Fibroblast of lung (primary cell): Measurements from ENCODE around the gene PLCG2. TPM values are rescaled to one million over a fixed set of nuclear protein-coding genes. Genes with fewer than 3 reads are reported as not detected.
"Not testable (repeated sequence)": the region's sequence is repeated elsewhere in the genome, so short reads cannot be mapped to it uniquely, and the experiment has no call there.

Experiments
- DNase-seq, 2 donors: peaks; one replicate each; pipeline versions ENCODE4 v3.0.0 to v3.0.0-alpha.2; 2010; ENCODE audit warnings: low read depth in 2 of 2
- H2AFZ ChIP-seq: 2 replicates; pipeline ENCODE4 v1.5.1; 2012; ENCODE audit warnings: low read length, control low read depth, inconsistent platforms
- H3K27ac ChIP-seq: 2 replicates; pipeline ENCODE4 v1.5.1; 2011; ENCODE audit warnings: low read length, control low read depth; ENCODE audit not compliant: insufficient read depth
- H3K27me3 ChIP-seq: 2 replicates; pipeline ENCODE4 v1.5.1; 2011; ENCODE audit warnings: mild to moderate bottlenecking, low read length; ENCODE audit not compliant: control insufficient read depth, insufficient read depth
- H3K36me3 ChIP-seq: 2 replicates; pipeline ENCODE4 v1.5.1; 2011; ENCODE audit warnings: low read length; ENCODE audit not compliant: control insufficient read depth, insufficient read depth
- H3K4me1 ChIP-seq: 2 replicates; pipeline ENCODE4 v1.5.1; 2011; ENCODE audit warnings: low read length; ENCODE audit not compliant: control insufficient read depth, insufficient read depth; ENCODE audit errors: extremely low read depth
- H3K4me2 ChIP-seq: 2 replicates; pipeline ENCODE4 v1.5.1; 2011; ENCODE audit warnings: low read length, control low read depth; ENCODE audit not compliant: insufficient read depth; ENCODE audit errors: extremely low read depth
- H3K4me3 ChIP-seq, 4 experiments: fragments of 200-600 bp in 1 of 4; sonication (generic) in 1 of 4; replicated peaks in 1 of 4; 2 replicates each; pipeline ENCODE4 v1.5.1; 2011 to 2016; ENCODE audit warnings: low read length in 4 of 4, low read depth in 3 of 4, mild to moderate bottlenecking in 3 of 4, control low read depth in 2 of 4, inconsistent platforms in 1 of 4, mixed read lengths in 1 of 4; ENCODE audit not compliant: insufficient read depth in 1 of 4; ENCODE audit errors: control extremely low read depth in 1 of 4
- H3K79me2 ChIP-seq: 2 replicates; pipeline ENCODE4 v1.5.1; 2012; ENCODE audit warnings: mild to moderate bottlenecking, low read length, inconsistent platforms; ENCODE audit not compliant: control insufficient read depth, insufficient read depth
- H3K9ac ChIP-seq: 2 replicates; pipeline ENCODE4 v1.5.1; 2011; ENCODE audit warnings: mild to moderate bottlenecking, low read length, control low read depth; ENCODE audit not compliant: insufficient read depth
- H3K9me3 ChIP-seq: 2 replicates; pipeline ENCODE4 v1.5.1; 2012; ENCODE audit warnings: low read depth, low read length; ENCODE audit not compliant: control insufficient read depth, insufficient read depth
- H4K20me1 ChIP-seq: 2 replicates; pipeline ENCODE4 v1.5.1; 2011; ENCODE audit warnings: low read length; ENCODE audit not compliant: control insufficient read depth, insufficient read depth; ENCODE audit errors: extremely low read depth
- CTCF ChIP-seq, 2 donors: IDR thresholded peaks in 1 of 2; conservative IDR thresholded peaks in 1 of 2; 1 replicate in 1 of 2; 2 replicates in 1 of 2; pipeline ENCODE4 v1.5.1; 2011 to 2012; ENCODE audit warnings: low read length in 2 of 2, control low read depth in 1 of 2, inconsistent platforms in 1 of 2, low read depth in 1 of 2, mild to moderate bottlenecking in 1 of 2
- EZH2 ChIP-seq: IDR thresholded peaks from 2 replicates; pipeline ENCODE4 v1.5.1; 2012; ENCODE audit warnings: low read length, control low read depth, mild to moderate bottlenecking; ENCODE audit errors: missing control alignments
- polyA plus RNA-seq, 2 donors: library from polyadenylated mRNA; depleted of rRNA in 1 of 2; stranded (reverse) in 1 of 2; unstranded in 1 of 2; fragments of >200 nt; gene quantifications; 2 replicates each; pipeline ENCODE4 v1.2.1, GENCODE V29; 2011 to 2012; ENCODE audit warnings: missing spikeins in 1 of 2
- total RNA-seq: library from RNA; depleted of rRNA; stranded (reverse); fragments of >200 nt; gene quantifications from 2 replicates; pipeline ENCODE4 v1.2.1, GENCODE V29; 2014

PLCG2 gene
- total and polyA plus RNA-seq, 2 donors (not counting 1 experiment from before 2014, with no cell fraction given): 0.53 to 0.66 TPM

- no peak overlapping the region for H2AFZ ChIP-seq
- no peak for TF ChIP-seq EZH2
- no peak for TF ChIP-seq CTCF (conservative IDR thresholded peaks at IDR 0.05 in 1 of 2, IDR thresholded peaks at IDR 0.05 in 1 of 2; ENCODE audit: low read depth in 1 of 2, low read length in 2 of 2)
- no peaks in the 10 kb centered on the region for H4K20me1 ChIP-seq
- no peak overlapping the region for H3K9ac ChIP-seq
- H3K36me3 ChIP-seq: no peaks in the 10 kb centered on the region
- no peak overlapping the region for H3K4me2 ChIP-seq
- H3K27me3 ChIP-seq: no peaks in the 10 kb centered on the region
- DNase-seq: no peak
- no peaks in the 10 kb centered on the region for H3K9me3 ChIP-seq
- H3K4me3 ChIP-seq: no peak overlapping the region
- H3K27ac ChIP-seq: no peak overlapping the region
- no peaks in the 10 kb centered on the region for H3K79me2 ChIP-seq
- no peaks in the 10 kb centered on the region for H3K4me1 ChIP-seq
These were observed 228.1 kb downstream of the PLCG2 start for GRCh38 chr16:82007189-82007588.

- Histone ChIP-seq H2AFZ (no peak overlapping the region), H3K36me3 (no peaks in the 10 kb centered on the region), H3K4me3 (no peak overlapping the region), H3K4me2 (no peak overlapping the region), H4K20me1 (no peaks in the 10 kb centered on the region), H3K79me2 (no peaks in the 10 kb centered on the region), H3K9me3 (no peaks in the 10 kb centered on the region), H3K4me1 (no peaks in the 10 kb centered on the region), H3K27ac (no peak overlapping the region), H3K9ac (no peak overlapping the region), H3K27me3 (no peaks in the 10 kb centered on the region)
- TF ChIP-seq EZH2 (no peak), CTCF (conservative IDR thresholded peaks at IDR 0.05 in 1 of 2, IDR thresholded peaks at IDR 0.05 in 1 of 2; ENCODE audit: low read depth in 1 of 2, low read length in 2 of 2) (no peak)
- DNase-seq: no peak
These were observed 230.0 kb downstream of the PLCG2 start for GRCh38 chr16:82008957-82009592.

- H3K36me3 ChIP-seq, H3K27me3 ChIP-seq: not testable (repeated sequence)
These were observed 230.7 kb downstream of the PLCG2 start for GRCh38 chr16:82009789-82010188.

More at GRCh38 chr16:82009789-82010188, 230.7 kb downstream of the PLCG2 start:
- H3K27ac ChIP-seq, H3K4me1 ChIP-seq, DNase-seq, H3K4me2 ChIP-seq, H3K4me3 ChIP-seq, H2AFZ ChIP-seq, H3K9ac ChIP-seq, H3K9me3 ChIP-seq, H3K79me2 ChIP-seq, H4K20me1 ChIP-seq: not testable (repeated sequence)
